DLD1 (cell line): ENCODE data around the gene PARVB.
"Not testable (repeated sequence)": the region's sequence is repeated elsewhere in the genome, so short reads cannot be mapped to it uniquely, and the experiment has no call there.

Experiments
- in situ Hi-C: cut with HindIII; loops from 2 replicates; pipeline ENCODE4 v1.10.0; 2017; ENCODE audit warnings: low sequenced_read_pairs

Gene PARVB

DNA sequence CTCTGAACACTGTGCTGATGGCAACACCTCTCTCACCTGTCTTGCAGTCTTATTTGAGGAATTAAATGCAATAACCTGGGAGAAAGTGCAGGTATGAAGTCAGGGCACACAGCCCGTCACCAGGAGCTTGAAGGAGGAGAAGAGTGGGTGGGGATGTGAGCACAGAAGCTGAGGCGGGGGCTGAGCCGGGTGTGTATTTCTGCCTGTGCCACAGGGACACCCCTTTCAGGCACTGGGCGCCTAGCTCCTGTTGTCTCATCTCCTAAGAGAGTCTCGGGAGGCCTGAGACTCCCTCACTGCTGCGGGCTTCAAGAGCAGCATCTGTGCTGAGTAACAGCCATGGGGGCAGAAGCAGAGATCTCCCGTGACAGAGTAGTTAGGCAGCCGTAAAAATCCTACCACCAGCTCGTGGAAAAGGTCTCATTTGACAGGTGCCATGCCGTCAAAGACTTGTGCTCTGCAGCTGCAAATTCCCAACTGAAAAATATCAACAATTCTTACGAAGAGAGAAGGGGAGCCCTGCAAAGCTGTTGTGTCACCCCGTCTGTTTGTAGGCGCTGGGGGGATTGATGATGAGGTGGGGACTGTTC, 26.8 kb downstream of the PARVB start:
- in situ Hi-C loops: no loop called here

DNA sequence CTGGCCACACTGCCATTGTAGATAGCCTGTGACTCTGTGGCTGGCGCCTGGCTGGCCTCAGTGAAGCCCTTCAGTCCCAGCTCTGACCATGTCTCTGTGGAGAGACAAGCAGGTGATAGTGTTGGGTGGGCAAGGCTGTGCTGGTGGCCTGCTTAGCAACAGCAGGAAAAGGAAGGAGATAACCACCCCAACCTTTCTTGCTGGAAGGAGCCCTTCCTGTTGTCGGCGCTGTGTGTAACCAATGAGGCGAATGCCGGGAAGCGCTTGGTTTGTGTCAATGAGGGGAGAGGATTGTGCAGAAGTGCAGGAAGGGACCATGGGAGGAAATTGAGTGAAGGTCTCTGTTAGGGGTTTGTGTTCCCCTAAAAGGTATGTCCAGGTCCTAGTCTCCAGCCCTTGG, 27.3 kb downstream of the PARVB start:
- in situ Hi-C loops: no loop called here

DNA sequence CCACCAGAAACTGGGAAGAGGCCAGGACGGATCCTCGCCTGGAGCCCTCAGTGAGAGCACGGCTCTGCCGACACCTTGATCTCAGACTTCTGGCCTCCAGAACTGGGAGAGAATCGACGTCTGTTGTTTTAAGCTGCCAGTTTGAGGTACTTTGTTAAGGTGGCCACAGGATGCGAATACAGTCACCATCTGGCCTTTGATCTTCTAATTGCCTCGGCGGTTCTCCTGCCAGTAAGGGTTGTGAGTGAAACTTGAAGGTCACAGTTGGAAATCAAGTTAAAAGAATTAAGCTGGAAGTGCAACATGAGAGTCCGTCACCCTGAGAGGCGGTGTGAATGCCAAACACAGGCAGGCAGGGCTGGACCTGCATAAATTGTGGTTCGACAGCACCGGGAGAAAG, 27.9 kb downstream of the PARVB start:
- in situ Hi-C loops: no loop called here

GRCh38 chr22:44055805-44056204, 31.7 kb downstream of the PARVB start:
- in situ Hi-C loops: no loop called here

DNA sequence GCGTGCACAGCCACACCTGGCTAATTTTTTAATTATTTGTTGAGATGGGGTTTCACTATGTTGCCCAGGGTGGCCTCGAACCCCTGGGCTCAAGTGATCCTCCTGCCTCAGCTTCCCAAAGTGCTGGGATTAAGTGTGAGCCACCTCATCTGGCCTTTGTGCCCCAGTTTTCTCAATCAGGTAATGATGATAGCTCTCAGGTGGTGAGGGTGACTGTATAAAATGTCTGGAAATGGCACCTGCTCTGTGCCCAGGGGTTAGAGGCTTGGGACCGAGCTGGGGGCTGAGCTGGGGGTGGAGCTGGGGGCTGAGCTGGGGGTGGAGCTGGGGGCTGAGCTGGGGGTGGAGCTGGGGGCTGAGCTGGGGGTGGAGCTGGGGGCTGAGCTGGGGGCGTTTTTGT, 32.5 kb downstream of the PARVB start:
- in situ Hi-C loops: not testable (repeated sequence)

DNA sequence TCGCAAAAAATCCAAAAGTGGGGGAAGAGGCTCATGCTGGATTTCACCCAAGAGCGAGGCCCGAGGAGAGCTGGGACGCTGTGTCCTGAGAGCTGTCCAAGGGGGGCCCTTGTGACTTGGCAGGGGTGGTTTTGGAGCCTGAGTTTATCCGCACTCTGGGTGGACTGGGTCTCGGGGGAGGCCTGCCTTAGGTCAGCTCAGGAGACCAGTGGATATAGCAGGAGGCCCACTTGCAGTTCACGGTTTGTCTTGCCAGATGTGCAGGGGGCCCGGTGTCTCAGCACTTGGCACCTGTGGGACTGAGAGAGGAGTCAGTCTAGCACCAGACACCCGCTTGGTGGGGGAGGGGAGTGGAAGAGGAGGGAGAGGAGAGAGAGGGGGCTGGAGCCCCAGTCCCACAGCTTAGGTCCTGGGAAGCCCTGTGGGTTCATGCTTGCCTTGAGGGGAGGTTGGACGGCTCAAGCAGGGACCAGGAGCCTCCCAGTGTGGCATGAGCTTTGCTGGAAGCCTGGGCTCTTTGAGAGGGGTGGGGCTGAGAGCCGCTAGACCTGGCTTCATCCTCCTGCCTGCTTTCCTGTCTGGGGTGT, 33.4 kb downstream of the PARVB start:
- in situ Hi-C loops: no loop called here

- in situ Hi-C loops: no loop called here
Measured at GRCh38 chr22:44063462-44064371, 39.6 kb downstream of the PARVB start.

DNA sequence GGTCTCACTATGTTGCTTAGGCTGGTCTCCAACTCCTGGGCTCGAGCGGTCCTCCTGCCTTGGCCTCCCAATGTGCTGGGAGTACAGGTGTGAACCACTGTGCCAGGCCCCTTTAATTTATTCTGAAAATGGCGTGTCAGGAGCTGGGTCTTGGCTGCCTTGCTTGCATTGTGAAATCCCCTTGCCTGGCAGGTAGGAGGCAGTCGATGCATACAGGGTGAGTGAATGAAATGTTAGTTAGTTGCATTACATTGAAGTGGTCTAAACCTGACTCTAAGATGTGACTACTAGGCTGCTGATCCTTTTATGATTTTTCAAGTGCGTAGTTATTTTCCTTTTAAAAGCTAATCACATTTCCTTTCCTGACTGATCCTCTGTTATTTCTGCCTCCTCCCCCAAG, 42.9 kb downstream of the PARVB start:
- in situ Hi-C loops: no loop called here

DNA sequence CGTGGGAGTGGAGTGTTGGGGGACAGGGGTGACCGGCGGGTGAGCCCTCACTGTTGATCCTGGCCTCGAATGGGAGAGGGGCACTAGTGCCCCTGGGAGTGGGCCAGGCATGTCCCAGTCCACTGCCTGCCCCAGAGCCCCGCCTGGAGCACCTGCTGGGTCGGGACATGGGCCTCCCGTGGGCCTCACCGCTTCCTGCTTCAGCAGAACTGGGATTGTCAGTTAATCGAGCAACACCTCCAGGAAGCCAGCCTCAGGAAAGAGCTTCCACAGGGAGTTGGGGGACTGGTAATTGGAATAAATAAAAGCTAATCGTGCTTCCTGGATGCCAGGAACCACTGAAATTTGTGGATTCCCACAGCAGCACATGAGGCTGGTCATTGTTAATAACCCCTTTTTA, 43.8 kb downstream of the PARVB start:
- in situ Hi-C loops: no loop called here

GRCh38 chr22:44068422-44069191, 44.5 kb downstream of the PARVB start:
- in situ Hi-C loops: no loop called here

DNA sequence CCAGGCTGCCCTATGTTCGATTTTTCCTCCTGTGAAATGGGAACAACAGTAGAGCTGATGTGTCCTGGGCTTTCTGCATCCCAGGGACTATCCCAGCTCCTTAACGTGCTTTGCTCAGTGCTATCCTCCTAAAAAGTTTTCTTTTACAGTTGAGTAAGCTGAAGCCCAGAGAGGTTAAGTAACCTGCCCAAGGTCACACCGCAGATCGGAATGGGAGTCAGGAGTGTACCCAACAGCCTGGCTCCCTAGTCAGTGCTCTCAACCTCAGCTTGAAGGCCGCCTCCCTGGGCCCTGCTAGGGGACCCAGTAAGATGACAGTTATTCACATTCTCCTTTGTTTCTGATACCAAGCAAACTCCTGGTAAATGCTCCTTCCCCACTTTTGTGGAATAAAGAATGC, 45.9 kb downstream of the PARVB start:
- in situ Hi-C loops: no loop called here

GRCh38 chr22:44071781-44072326, 47.8 kb downstream of the PARVB start:
- in situ Hi-C loops: no loop called here

- in situ Hi-C loops: no loop called here
Measured at GRCh38 chr22:44074337-44074984, 50.4 kb downstream of the PARVB start.

DNA sequence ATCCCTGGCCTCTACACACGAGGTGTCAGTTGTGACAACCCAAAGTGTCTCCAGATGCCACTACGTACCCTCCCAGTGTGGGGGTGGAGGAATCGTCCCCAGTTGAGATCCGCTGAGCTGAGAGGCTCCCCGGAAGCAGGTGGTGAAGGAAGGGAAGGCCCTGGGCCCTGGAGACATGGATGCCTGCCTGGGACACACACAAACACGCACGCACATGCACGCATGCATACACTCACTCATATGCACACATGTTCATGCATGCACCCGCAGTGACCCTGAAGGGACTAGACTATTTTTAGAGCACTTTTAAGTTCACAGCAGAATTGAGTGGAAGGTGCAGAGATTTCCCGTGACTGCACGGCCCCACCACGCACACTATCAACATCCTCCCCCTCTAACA, 50.9 kb downstream of the PARVB start:
- in situ Hi-C loops: no loop called here

DNA sequence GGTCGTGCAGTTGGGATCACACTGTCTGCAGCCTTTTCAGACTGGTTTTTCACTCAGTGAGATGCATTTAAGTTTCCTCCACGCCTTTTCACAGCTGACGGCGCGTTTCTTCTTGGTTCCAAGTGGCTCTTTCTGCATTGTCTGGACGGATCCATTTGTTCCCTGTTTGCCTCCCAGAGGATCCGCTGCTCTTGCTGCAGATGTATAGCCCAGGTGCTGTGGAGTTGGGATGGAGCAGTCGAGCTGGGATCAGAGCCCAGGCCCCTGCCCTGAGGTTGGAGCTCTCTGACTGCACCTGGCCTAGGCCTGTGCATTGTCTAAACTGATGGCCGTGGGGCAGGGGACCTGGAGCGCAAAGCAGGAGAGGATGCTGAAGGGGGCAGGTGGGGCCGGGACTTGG, 51.6 kb downstream of the PARVB start:
- in situ Hi-C loops: no loop called here

GRCh38 chr22:44076825-44077224, 52.7 kb downstream of the PARVB start:
- in situ Hi-C loops: no loop called here

- in situ Hi-C loops: loop anchor here (10.0 kb wide), 1 partner anchor 76 kb away; no protein-coding TSS in a partner anchor
Measured at GRCh38 chr22:44080936-44081861, 57.1 kb downstream of the PARVB start.

DNA sequence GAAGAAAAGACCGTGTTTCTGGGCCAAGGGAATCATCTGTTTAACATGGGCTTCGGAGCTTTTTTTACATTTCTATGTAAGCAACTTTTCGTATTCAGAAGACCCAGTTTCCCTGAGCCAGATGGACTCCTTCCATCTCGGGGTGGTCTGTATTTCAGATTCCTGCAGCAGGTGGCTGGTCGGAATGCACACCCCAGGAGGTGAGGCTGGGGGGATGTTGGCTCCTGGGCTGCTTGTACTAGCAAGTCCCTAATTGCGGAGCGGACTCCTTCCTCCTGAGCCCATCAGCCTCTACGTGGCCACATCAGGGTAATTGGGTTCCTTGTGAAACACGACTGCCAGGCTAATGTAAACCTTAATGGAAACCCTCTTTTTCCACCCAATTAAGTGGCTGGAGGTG, 58.7 kb downstream of the PARVB start:
- in situ Hi-C loops: loop anchor here (10.0 kb wide), 1 partner anchor 78 kb away; no protein-coding TSS in a partner anchor

DNA sequence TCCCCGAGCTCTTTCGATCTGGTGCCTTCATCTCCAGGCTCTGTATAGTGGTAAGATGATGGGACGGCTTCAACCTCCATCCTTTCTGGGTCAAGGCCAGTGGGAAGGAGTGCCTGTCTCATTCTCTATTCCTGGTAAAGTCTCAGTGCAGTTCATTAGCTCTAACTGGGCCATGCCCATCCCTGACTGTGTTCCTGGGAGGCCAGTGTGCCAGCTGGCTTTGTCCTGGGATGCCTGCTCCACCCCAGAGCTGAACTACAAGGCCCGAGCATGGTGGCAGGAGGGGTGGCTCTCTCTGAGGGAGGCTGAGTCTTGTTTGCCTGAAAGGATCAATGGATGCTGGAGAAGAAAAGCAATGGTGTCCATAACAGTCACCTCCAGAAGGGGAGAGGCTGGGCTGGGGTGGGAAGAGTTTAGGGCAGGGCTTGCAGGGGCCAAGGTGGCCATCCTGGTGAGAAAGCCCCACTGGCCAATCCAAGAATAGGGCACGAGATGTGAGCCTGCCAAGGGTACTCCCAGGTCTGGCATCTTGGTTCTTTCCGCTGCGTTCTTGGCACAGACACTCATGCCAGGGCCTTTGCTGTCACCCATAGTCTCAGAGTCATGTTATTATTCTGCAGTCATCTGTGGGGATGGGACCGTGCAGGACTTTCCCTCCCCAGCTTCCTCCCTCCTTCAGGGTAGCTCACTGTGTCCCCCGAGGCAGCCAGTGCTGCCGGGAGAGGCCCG, 60.1 kb downstream of the PARVB start:
- in situ Hi-C loops: loop anchor here (10.0 kb wide), 1 partner anchor 79 kb away; no protein-coding TSS in a partner anchor
